ENCODE results near the gene MPND.

Gene MPND

DNA sequence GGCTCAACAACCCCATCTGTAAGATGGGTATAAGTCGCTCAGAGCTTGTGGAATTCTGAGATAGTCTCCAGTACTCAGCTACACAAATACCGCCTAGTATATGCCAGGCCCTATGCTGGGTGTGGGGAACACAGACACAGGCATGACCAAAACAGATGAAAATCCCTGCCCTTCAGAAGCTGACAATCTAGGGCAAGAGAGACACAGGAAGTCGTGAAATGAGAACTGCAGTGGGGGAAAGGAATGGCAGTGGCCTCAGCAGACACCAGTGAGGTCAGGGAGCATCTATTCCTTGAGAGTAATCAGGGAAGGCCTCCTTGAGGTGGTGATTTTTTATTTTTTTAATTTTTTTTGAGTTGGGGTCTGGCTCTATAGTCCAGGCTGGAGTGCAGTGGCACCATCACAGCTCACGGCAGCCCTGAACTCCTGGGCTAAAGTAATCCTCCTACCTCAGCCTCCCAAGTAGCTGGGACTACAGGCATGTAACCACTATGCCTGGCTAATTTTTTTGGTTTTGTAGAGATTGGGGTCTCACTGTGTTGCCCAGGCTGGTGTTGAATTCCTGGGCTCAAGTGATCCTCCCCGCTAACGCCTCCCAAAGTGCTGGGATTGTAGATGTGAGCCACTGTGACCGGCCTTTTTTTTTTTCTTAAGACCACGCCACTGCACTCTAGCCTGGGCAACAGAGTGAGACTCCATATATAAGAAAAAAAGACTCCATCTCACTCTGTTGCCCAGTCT is 44.4 kb upstream of the MPND start:
- Histone ChIP-seq H3K79me2 (no peaks in the 10 kb centered on the region), H3K4me3 (ENCODE audit: low read depth, low read length) (no peak overlapping the region), H3K9ac (no peak overlapping the region), H2AFZ (no peak overlapping the region), H3K27ac (no peak overlapping the region), H3K4me1 (no peaks in the 10 kb centered on the region), H3K4me2 (ENCODE audit: low read length) (no peak overlapping the region), H3K36me3 (ENCODE audit: control insufficient read depth, insufficient read depth, low read length) (no peaks in the 10 kb centered on the region), H3K27me3 (ENCODE audit: control insufficient read depth, insufficient read depth, low read length) (no peaks in the 10 kb centered on the region), H3K9me3 (ENCODE audit: control insufficient read depth, low read length) (no peaks in the 10 kb centered on the region)
- no peak for TF ChIP-seq CTCF (IDR thresholded peaks at IDR 0.05)

- no peak overlapping the region for H3K4me3 ChIP-seq (ENCODE audit: low read depth, low read length)
- H3K4me2 ChIP-seq (ENCODE audit: low read length), result no peak overlapping the region
- no peak overlapping the region for H3K9ac ChIP-seq
- H2AFZ ChIP-seq, result no peak overlapping the region
- no peaks in the 10 kb centered on the region for H3K27me3 ChIP-seq (ENCODE audit: control insufficient read depth, insufficient read depth, low read length)
- no peak overlapping the region for H3K27ac ChIP-seq
- no peak for TF ChIP-seq CTCF (IDR thresholded peaks at IDR 0.05)
- H3K36me3 ChIP-seq (ENCODE audit: control insufficient read depth, insufficient read depth, low read length), result no peaks in the 10 kb centered on the region
- no peaks in the 10 kb centered on the region for H3K79me2 ChIP-seq
- no peaks in the 10 kb centered on the region for H3K4me1 ChIP-seq
- no peaks in the 10 kb centered on the region for H3K9me3 ChIP-seq (ENCODE audit: control insufficient read depth, low read length)
Measured at GRCh38 chr19:4300589-4300988, 42.8 kb upstream of the MPND start.

DNA sequence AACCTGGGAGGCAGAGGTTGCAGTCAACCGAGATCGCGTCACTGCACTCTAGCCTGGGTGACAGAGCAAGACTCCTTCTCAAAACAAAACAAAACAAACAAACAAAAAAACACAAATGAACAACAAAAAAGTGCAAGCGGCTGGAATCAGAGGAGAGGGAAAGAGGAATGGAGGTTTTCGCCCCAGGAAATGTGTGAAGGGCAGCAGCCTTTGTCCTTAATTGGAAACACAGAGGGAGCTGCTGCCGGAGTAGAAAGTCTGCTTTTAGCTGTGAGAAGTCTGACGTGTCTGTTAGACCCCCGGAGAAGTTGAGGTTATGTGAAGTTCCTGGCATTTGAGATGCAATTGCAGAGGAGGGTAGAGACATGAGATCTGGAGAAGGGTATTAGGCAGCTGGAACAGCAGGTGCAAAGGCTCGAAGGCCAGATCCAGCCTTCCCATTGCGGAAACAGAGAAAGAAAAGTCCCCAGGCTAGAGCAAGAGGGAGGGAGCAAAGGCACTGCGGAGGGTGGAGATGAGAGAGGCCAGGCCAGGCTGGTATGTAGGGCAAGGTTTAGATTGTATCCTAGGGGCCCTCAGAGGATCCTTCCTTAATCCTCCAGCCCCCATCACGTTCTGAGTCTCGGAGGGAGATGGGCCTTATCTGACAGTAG is 41.6 kb upstream of the MPND start:
- TF ChIP-seq CTCF (IDR thresholded peaks at IDR 0.05), result no peak
- Histone ChIP-seq H3K4me2 (ENCODE audit: low read length) (no peak overlapping the region), H3K9me3 (ENCODE audit: control insufficient read depth, low read length) (no peaks in the 10 kb centered on the region), H3K27ac (no peak overlapping the region), H3K9ac (no peak overlapping the region), H3K4me1 (no peaks in the 10 kb centered on the region), H3K36me3 (ENCODE audit: control insufficient read depth, insufficient read depth, low read length) (no peaks in the 10 kb centered on the region), H3K4me3 (ENCODE audit: low read depth, low read length) (no peak overlapping the region), H2AFZ (no peak overlapping the region), H3K27me3 (ENCODE audit: control insufficient read depth, insufficient read depth, low read length) (no peaks in the 10 kb centered on the region), H3K79me2 (no peaks in the 10 kb centered on the region)

- TF ChIP-seq CTCF (IDR thresholded peaks at IDR 0.05), result no peak
- Histone ChIP-seq H3K4me1 (no peaks in the 10 kb centered on the region), H3K79me2 (no peaks in the 10 kb centered on the region), H3K9ac (no peak within 1 kb of the TSS), H3K27ac (no peak within 1 kb of the TSS), H3K27me3 (ENCODE audit: control insufficient read depth, insufficient read depth, low read length) (no peaks in the 10 kb centered on the region), H3K4me3 (ENCODE audit: low read depth, low read length) (no peak within 1 kb of the TSS), H3K36me3 (ENCODE audit: control insufficient read depth, insufficient read depth, low read length) (no peaks in the 10 kb centered on the region), H3K9me3 (ENCODE audit: control insufficient read depth, low read length) (no peaks in the 10 kb centered on the region), H3K4me2 (ENCODE audit: low read length) (no peak within 1 kb of the TSS), H2AFZ (no peak within 1 kb of the TSS)
Measured at GRCh38 chr19:4302243-4302640, 41.1 kb upstream of the MPND start, which contains the start of gene TMIGD2. TMIGD2 (minus strand) TSS chr19:4302389; CDS start chr19:4302385, 4 bp downstream.
